ENCODE measurements around the gene RNF213.
"Not testable (repeated sequence)": the region's sequence is repeated elsewhere in the genome, so short reads cannot be mapped to it uniquely, and the experiment has no call there.

The RNF213 gene

GRCh38 chr17:80323982-80324381, 63.3 kb downstream of the RNF213 start:
- no peak for DNase-seq

- no peak for DNase-seq
These were observed 66.9 kb downstream of the RNF213 start for GRCh38 chr17:80327518-80327917.

- no peak for DNase-seq
These were observed 68.2 kb downstream of the RNF213 start for GRCh38 chr17:80328634-80329380.

GRCh38 chr17:80329421-80329820, 68.8 kb downstream of the RNF213 start:
- not testable (repeated sequence) for DNase-seq

GRCh38 chr17:80330276-80330675, 69.6 kb downstream of the RNF213 start:
- DNase-seq, result no peak

GRCh38 chr17:80330938-80331337, 70.3 kb downstream of the RNF213 start:
- not testable (repeated sequence) for DNase-seq

- no peak for DNase-seq
These were observed 71.2 kb downstream of the RNF213 start for GRCh38 chr17:80331820-80332219.

- DNase-seq, result no peak
These were observed 76.7 kb downstream of the RNF213 start for GRCh38 chr17:80337195-80337895.

GRCh38 chr17:80339118-80339517, 78.5 kb downstream of the RNF213 start:
- DNase-seq, result no peak

GRCh38 chr17:80339731-80340456, 79.2 kb downstream of the RNF213 start:
- no peak for DNase-seq

- no peak for DNase-seq
These were observed 84.7 kb downstream of the RNF213 start for GRCh38 chr17:80345321-80345720.

GRCh38 chr17:80345841-80346497, 85.3 kb downstream of the RNF213 start:
- DNase-seq, result no peak

GRCh38 chr17:80346498-80347275, 86.0 kb downstream of the RNF213 start:
- no peak for DNase-seq

- DNase-seq, result no peak
These were observed 86.9 kb downstream of the RNF213 start for GRCh38 chr17:80347536-80347935.

GRCh38 chr17:80347948-80348351, 87.3 kb downstream of the RNF213 start:
- DNase-seq, result no peak

GRCh38 chr17:80348551-80349150, 88.0 kb downstream of the RNF213 start:
- DNase-seq, result no peak

- DNase-seq, result no peak
These were observed 88.5 kb downstream of the RNF213 start for GRCh38 chr17:80349151-80349651.

- DNase-seq, result no peak
These were observed 89.1 kb downstream of the RNF213 start for GRCh38 chr17:80349751-80350150.

GRCh38 chr17:80352216-80352895, 91.7 kb downstream of the RNF213 start:
- no peak for DNase-seq

GRCh38 chr17:80352991-80353665, 92.5 kb downstream of the RNF213 start:
- no peak for DNase-seq

Measured in stimulated activated naive CD4-positive, alpha-beta T cell (primary cell).